Peyer's patch (tissue), 4 donors: ENCODE measurements around the gene DISC1.

Source experiments
- POLR2A ChIP-seq, 2 donors: fragments of 450-650 bp; IDR thresholded peaks; one replicate each; pipeline ENCODE4 v1.5.1; 2017; ENCODE audit warnings: antibody characterized with exemption in 2 of 2, mild to moderate bottlenecking in 2 of 2, moderate library complexity in 2 of 2
- TF ChIP-seq, protein P1 (sequence below), 6 experiments: fragments of 450-650 bp in 4 of 6; fragments of 200-600 bp in 2 of 6; sonication (generic) in 1 of 6; IDR thresholded peaks; one replicate each; pipeline ENCODE4 v1.5.1; 2017 to 2019; ENCODE audit warnings: antibody characterized with exemption in 6 of 6, mild to moderate bottlenecking in 3 of 6, moderate library complexity in 1 of 6

DNA sequence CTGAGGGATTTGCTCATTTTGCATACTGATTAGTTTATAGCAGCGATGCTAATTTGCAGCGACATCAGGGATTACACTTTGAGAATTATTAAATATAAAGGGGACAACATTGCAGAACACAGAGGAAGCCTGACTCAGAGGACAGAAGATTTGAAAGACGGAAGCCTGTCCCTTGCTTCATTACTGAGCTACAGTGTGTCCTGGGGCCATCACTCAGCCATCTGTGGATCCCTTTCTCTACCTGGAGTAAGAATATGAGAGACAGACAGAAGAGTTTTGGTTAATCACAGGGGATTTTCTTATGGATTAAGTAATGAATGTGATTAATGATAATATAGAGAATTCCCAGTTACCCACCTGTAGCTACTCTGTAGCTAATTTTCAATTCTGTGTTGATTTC lies 134.7 kb downstream of the DISC1 start:
- TF ChIP-seq, protein P1, sequence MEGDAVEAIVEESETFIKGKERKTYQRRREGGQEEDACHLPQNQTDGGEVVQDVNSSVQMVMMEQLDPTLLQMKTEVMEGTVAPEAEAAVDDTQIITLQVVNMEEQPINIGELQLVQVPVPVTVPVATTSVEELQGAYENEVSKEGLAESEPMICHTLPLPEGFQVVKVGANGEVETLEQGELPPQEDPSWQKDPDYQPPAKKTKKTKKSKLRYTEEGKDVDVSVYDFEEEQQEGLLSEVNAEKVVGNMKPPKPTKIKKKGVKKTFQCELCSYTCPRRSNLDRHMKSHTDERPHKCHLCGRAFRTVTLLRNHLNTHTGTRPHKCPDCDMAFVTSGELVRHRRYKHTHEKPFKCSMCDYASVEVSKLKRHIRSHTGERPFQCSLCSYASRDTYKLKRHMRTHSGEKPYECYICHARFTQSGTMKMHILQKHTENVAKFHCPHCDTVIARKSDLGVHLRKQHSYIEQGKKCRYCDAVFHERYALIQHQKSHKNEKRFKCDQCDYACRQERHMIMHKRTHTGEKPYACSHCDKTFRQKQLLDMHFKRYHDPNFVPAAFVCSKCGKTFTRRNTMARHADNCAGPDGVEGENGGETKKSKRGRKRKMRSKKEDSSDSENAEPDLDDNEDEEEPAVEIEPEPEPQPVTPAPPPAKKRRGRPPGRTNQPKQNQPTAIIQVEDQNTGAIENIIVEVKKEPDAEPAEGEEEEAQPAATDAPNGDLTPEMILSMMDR (IDR thresholded peaks at IDR 0.05), result no peak
- TF ChIP-seq POLR2A (IDR thresholded peaks at IDR 0.05), result no peak
